HG03097 (cell line): ENCODE data around the gene ZNF469.

Source experiments
- ATAC-seq: cut with Tn5 transposase; IDR thresholded peaks from one replicate; pipeline ENCODE4 v1.9.1; 2021; ENCODE audit not compliant: unreplicated experiment, low FRiP score

ZNF469 gene

GRCh38 chr16:88375236-88375975 is 7.4 kb upstream of the ZNF469 start:
- no peak for ATAC-seq

DNA sequence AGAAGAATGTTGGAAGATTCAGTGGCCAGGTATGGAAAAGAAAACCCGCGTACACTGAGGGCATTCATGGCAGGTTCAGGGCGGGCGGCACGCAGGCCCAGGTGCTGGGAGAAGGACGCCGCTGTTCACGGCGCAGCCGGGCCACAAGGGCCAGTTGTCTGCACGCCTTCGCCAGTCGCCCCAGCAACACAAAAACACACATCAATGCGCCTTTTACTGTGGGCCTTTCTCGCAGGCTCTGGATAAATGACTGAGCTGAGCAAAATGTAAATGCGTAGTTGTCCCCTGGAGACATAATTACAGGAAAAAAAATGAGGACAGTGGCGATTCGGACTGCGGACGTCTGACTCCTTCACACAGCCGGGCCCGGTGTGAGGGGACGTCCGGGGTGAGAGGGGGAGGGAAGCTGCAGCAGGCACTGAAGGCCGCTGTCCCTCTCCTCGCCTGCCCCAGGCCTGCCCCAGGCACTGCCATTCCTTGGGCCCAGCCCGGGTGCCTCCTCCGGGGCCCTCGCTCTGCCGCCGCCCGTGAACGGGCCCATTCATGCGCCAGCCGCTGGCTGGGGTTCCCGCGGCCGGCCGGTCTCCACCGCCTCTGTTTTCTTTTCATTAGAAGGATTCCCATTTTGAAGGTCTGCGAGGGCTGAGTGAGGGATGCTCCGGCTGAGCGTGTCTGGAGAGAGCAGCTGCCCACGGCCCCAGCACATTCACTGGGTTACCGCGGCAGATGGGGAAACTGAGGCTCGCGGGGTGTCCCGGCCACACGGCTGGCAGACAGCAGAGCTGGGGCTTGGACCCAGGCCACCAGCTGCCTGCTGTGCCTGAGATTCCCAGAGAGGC is 6.5 kb upstream of the ZNF469 start:
- no peak for ATAC-seq

- no peak for ATAC-seq
These were observed 5.7 kb upstream of the ZNF469 start for GRCh38 chr16:88376835-88377726.

GRCh38 chr16:88377961-88378360 is 4.8 kb upstream of the ZNF469 start:
- ATAC-seq, result no peak

DNA sequence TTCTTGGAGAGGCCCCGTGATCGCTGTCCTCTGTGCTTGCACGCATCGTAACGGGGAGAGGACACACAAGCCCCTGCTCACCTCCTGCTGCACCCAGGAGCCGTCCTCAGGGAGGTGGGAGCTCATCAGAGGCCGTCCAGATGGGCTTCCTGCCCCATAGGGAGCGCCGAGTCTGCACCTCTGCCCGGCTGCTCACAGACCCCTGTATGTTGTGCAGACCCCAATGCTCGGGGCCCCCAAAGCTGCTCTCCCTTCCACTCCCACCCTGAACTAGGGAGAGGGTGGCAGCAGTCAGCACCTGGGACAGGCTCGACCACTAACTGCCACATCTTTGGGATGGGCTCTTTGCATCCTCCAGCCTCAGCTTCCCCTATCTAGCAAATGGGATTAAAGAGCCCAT is 4.4 kb upstream of the ZNF469 start:
- no peak for ATAC-seq

GRCh38 chr16:88378836-88379693 is 3.7 kb upstream of the ZNF469 start:
- no peak for ATAC-seq

- no peak for ATAC-seq
These were observed 3.1 kb upstream of the ZNF469 start for GRCh38 chr16:88379694-88380040.

- ATAC-seq, result no peak
These were observed 2.7 kb upstream of the ZNF469 start for GRCh38 chr16:88380099-88380498.

DNA sequence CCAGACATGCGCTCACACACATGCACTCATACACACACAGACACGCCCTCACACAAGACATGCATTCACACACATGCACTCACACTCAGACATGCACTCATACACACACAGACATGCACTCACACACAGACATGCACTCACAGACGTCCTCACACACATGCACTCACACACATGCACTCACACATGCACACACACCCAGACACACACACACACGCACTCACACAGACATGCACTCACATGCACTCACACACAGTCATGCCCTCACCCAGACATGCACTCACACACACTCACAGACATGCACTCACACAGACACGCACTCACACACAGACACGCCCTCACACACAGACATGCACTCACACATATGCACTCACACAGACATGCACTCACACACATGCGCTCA is 2.1 kb upstream of the ZNF469 start:
- no peak for ATAC-seq

DNA sequence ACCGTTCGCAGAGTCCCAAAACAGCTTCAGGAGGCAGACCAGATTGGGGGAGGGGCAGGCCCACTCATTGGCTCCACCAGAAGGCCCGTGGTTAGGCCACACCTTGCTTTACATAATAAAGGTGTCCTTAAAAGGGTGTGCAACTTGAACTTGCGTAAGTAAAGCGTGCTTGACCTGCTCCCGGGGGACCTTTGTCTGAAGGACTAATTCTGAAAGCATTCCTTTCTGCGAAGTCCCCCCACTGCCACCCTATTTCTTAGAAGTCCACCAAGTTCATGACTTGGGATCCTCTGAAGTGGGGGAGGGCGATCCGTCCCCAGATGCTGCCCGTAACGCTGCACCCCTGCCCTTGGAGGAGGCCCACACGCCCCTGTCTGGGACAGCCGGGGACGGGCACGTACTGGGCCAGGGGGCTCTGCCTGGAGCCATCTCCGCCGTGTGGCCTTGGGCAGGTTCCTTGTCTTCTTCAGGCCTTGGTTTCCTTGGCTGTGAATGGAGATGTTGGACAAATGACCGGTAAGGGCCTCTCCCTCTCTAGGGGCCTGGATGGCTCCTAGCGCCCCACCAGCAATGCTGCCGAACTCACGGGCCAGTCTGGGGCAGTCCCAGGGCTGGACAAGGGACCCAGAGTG is 823 bp upstream of the ZNF469 start:
- ATAC-seq, result no peak

DNA sequence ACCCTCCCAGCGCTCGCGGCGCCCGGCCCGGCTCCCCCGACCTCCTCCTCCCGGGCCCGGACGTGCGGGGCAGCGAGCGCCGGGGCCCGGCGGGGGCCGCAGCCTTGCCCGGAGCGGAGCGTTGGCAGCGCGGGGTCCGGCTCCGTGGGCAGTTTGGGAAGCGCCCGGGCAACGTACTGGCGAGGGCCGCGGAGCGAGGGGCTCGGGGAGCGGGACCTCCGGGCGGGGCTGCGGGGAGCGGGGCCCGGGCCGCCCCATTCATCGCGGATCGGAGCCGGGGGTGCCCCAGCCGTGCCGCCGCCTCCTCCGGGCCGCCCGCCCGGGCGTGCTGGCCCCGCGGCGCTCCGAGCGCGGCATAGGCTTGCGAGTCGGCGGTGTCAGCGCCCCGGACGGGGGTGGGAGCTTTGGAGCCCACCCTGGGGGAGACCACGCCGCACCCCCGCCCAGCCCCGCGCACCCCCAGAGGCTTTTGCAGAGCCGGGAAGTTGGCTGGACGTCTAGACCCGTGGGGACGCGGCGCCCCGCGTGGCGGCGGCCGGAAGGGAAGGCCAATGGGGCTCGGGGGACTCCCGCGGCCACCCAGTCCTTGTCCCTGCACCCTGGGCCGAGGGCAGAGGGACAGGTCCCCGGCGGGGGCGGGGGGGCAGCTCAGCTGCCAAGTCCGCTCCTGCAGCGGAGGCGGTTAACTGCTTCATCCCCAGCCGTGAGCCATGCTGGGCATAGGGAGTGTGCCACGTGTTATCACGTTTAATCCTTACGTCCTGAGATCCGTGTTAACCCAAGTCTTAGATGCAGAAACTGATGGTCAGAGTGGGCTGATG is 852 bp downstream of the ZNF469 start:
- no peak for ATAC-seq

DNA sequence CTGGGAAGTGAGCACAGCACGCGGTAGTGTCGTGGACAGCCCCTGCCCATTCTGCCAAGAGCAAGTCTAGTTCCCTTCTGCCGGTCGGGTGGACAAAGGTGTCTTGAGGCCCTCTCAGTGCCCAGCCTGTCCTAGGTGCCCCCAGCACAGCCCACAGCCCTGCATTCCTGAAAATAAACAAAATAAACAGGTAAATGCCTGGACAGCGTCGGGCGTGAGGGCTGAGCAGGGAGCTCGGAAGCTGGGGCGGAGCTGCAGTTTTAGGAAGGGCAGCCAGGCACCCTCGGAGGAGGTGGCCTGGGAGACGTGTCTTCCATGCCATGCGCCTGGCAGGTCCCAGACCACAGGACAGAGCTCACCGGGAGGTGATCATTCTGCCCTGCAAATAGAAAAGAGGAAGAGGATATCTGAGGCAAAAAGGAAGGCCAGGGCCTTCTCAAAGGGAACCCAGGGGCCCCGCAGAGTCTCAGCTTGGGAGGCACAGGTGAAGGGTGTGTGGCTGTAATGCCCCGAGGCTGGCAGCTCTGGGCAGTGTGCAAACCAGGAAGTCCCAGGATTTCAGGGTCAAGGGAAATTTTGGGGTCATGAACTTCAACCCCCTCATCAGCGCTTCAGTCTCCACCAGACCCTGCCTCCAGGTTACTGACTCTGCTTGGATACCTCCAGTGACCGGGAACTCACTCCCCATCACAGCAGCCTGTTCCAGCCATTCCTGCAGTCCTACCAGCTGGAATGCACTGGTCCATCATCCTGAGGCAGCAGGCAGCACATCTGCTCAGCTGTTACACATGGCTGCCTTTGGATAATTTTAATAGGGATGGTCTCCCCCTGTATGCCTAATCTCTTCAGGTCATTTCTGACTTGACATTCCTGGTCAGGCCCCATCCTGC is 1.7 kb downstream of the ZNF469 start:
- no peak for ATAC-seq

GRCh38 chr16:88385112-88385594 is 2.4 kb downstream of the ZNF469 start:
- no peak for ATAC-seq

GRCh38 chr16:88385831-88386815 is 3.4 kb downstream of the ZNF469 start:
- no peak for ATAC-seq

DNA sequence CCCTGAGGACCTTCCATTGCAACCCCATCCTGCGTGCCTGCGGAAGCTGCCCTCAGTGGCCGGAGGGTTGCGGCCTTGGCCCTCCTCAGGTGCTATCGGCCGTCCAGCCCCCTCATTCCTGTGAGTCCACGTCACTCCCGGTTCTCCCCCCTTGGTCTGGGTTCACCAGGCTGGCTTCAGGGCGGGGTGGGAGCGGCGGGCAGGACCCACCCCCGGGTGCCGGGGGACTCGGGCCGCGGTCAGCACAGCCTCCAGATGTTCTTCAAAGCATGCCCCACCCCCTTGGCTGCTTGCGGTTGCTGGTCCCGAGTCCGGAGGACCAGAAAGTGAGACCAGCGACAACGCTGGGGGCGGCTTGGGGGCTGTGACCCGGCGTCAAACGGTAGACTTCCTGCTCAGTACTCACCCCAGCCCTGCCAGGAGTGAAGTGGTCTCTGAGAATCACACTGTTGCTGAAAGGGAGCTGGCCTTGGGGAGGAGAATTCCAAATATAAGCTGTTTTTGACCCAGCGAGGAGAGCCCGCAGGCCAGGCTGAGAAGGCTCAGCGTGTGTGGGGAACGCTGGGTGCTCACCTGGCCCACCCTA is 4.5 kb downstream of the ZNF469 start:
- no peak for ATAC-seq

GRCh38 chr16:88387941-88388627 is 5.3 kb downstream of the ZNF469 start:
- no peak for ATAC-seq
